ENCODE data around the gene SEMA3D.

GRCh38 chr7:85222522-85222921, 35.7 kb upstream of the SEMA3D start:
- TF ChIP-seq CTCF (IDR thresholded peaks at IDR 0.05) (no peak), POLR2A (IDR thresholded peaks at IDR 0.05) (no peak), POLR2AphosphoS5 (IDR thresholded peaks at IDR 0.05) (no peak)

Data from prostate gland (tissue), 2 donors.